Peyer's patch (tissue), 4 donors: ENCODE results near the gene ZBTB12. TPM values are rescaled to one million over a fixed set of nuclear protein-coding genes. Genes with fewer than 3 reads are reported as not detected.
"Not testable (repeated sequence)": the region's sequence is repeated elsewhere in the genome, so short reads cannot be mapped to it uniquely, and the experiment has no call there.

Experiments used
- DNase-seq, 3 donors: peaks; one replicate each; pipeline ENCODE4 v3.0.0-alpha.2; 2017 to 2019
- H3K27ac ChIP-seq, 4 donors: fragments of 200-600 bp; sonication (generic); one replicate each; pipeline ENCODE4 v1.5.1; 2016 to 2019
- H3K27me3 ChIP-seq, 2 donors: fragments of 200-600 bp; sonication (generic); one replicate each; pipeline ENCODE4 v1.5.1; 2019
- H3K36me3 ChIP-seq, 3 donors: fragments of 200-600 bp; sonication (generic); one replicate each; pipeline ENCODE4 v1.5.1; 2016 to 2019
- H3K4me1 ChIP-seq, 4 donors: fragments of 200-600 bp; sonication (generic); one replicate each; pipeline ENCODE4 v1.5.1; 2016 to 2019
- H3K4me3 ChIP-seq, 4 donors: fragments of 200-600 bp; sonication (generic); 1 replicate in 3 of 4; 2 replicates in 1 of 4; pipeline ENCODE4 v1.5.1; 2016 to 2019; ENCODE audit warnings: mild to moderate bottlenecking in 1 of 4
- H3K9me3 ChIP-seq, 4 donors: fragments of 200-600 bp; sonication (generic); one replicate each; pipeline ENCODE4 v1.5.1; 2016 to 2019; ENCODE audit warnings: mild to moderate bottlenecking in 1 of 4
- POLR2A ChIP-seq, 2 donors: fragments of 450-650 bp; IDR thresholded peaks; one replicate each; pipeline ENCODE4 v1.5.1; 2017; ENCODE audit warnings: antibody characterized with exemption in 2 of 2, mild to moderate bottlenecking in 2 of 2, moderate library complexity in 2 of 2
- total RNA-seq, 4 donors: library from RNA; depleted of rRNA; stranded (reverse); fragments of >200 nt; gene quantifications; one replicate each; pipeline ENCODE4 v1.1.0, GENCODE V29; 2016
- TF ChIP-seq, protein P1 (sequence below), 6 experiments: fragments of 450-650 bp in 4 of 6; fragments of 200-600 bp in 2 of 6; sonication (generic) in 1 of 6; IDR thresholded peaks; one replicate each; pipeline ENCODE4 v1.5.1; 2017 to 2019; ENCODE audit warnings: antibody characterized with exemption in 6 of 6, mild to moderate bottlenecking in 3 of 6, moderate library complexity in 1 of 6

ZBTB12 gene
- total RNA-seq, 4 donors from 2014 or later = 1.0 to 5.0 (median 1.9) TPM; not detected in 1

DNA sequence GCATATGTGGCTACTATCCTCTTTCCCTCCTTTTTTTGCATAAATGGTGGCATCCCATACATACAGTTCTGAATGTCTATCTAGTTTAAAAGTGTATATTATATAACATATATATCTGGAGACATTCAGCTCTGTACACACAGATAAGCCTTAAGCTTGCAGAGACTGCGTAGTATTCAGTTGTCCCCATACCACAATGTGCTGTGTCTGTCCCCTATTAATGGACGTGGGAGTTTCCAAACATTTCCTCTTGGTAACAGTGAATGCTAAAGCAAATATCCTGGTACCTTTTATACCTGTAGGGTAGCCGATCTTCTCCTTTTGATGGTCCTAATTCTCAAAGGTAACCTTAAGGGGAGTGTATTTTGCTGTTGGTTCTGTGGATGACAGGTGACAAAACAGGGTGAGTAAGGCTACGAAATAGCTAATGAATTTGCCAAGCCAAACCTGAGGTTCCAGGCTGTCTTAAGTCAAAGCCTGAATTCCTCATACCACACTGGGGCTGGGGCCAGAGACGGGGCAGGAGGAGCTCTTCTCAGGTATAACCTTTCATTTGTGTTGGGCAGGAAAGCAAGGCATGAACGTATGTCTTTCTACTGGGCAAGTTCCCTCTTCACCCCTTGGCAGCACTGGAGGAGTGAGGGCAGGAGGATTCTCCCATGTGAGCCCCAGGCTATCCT, 17.9 kb upstream of the ZBTB12 start:
- H3K36me3 ChIP-seq = no peaks in the 10 kb centered on the region
- no peak overlapping the region for H3K27ac ChIP-seq
- no peak for DNase-seq
- no peak for TF ChIP-seq POLR2A (IDR thresholded peaks at IDR 0.05)
- TF ChIP-seq, protein P1, sequence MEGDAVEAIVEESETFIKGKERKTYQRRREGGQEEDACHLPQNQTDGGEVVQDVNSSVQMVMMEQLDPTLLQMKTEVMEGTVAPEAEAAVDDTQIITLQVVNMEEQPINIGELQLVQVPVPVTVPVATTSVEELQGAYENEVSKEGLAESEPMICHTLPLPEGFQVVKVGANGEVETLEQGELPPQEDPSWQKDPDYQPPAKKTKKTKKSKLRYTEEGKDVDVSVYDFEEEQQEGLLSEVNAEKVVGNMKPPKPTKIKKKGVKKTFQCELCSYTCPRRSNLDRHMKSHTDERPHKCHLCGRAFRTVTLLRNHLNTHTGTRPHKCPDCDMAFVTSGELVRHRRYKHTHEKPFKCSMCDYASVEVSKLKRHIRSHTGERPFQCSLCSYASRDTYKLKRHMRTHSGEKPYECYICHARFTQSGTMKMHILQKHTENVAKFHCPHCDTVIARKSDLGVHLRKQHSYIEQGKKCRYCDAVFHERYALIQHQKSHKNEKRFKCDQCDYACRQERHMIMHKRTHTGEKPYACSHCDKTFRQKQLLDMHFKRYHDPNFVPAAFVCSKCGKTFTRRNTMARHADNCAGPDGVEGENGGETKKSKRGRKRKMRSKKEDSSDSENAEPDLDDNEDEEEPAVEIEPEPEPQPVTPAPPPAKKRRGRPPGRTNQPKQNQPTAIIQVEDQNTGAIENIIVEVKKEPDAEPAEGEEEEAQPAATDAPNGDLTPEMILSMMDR (IDR thresholded peaks at IDR 0.05) = no peak
- no peaks in the 10 kb centered on the region for H3K27me3 ChIP-seq
- no peaks in the 10 kb centered on the region for H3K4me1 ChIP-seq
- no peak overlapping the region for H3K4me3 ChIP-seq
- no peaks in the 10 kb centered on the region for H3K9me3 ChIP-seq

DNA sequence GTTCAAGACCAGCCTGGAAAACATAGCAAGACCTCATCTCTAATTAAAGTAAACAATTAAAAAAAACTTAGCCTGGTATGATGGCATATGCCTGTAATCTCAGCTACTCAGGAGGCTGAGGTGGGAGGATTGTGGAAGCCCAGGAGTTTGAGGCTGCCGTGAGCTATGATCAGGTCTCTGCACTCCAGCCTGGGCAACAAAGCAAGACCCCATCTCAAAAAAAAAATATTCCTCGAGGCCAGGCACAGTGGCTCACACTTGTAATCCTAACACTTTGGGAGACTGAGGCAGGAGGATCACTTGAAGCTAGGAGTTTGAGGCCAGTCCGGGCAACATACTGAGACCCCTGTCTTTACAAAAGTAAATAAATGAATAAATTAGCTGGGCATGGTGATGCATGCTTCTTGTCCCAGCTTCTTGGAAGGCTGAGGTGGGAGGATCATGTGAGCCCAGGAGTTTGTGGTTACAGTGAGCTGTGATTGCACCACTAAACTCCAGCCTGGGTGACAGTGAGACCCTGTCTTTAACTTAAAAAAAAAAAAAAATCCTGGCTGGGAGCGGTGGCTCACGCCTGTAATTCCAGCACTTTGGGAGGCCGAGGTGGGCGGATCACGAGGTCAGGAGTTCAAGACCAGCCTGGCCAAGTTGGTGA, 16.3 kb upstream of the ZBTB12 start:
- Histone ChIP-seq H3K4me3 (no peak overlapping the region), H3K9me3 (no peaks in the 10 kb centered on the region), H3K27me3 (no peaks in the 10 kb centered on the region), H3K4me1 (no peaks in the 10 kb centered on the region), H3K27ac (no peak overlapping the region), H3K36me3 (no peaks in the 10 kb centered on the region)
- TF ChIP-seq, protein P1 (IDR thresholded peaks at IDR 0.05) = no peak
- TF ChIP-seq POLR2A (IDR thresholded peaks at IDR 0.05) = no peak
- no peak for DNase-seq

DNA sequence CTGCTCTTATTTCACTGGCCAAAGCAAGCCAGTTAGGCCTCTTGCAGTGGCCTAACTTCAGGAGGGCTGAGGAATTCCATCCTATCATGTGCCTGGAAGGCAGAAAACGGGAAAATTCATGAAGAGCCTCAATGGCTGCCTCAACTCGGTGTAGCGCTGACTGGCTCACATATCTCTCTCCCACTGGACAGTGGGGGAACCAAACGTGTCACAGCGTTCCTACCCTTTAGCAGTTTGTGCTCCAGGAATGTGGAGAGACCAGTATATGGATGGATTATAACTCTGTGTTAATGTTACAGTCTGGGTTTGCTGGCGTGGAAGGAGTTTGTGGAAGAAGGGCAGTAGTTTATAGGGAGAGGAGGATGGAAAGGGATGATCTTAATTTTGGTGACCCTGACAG, 13.9 kb upstream of the ZBTB12 start:
- Histone ChIP-seq H3K36me3 (no peaks in the 10 kb centered on the region), H3K4me1 (no peaks in the 10 kb centered on the region), H3K9me3 (no peaks in the 10 kb centered on the region), H3K4me3 (no peak overlapping the region), H3K27ac (no peak overlapping the region), H3K27me3 (no peaks in the 10 kb centered on the region)
- TF ChIP-seq, protein P1 (IDR thresholded peaks at IDR 0.05) = no peak
- TF ChIP-seq POLR2A (IDR thresholded peaks at IDR 0.05) = no peak
- no peak for DNase-seq

- no peak overlapping the region for H3K27ac ChIP-seq
- no peaks in the 10 kb centered on the region for H3K9me3 ChIP-seq
- TF ChIP-seq, protein P1 (IDR thresholded peaks at IDR 0.05) = no peak
- TF ChIP-seq POLR2A (IDR thresholded peaks at IDR 0.05) = no peak
- DNase-seq = no peak
- no peaks in the 10 kb centered on the region for H3K4me1 ChIP-seq
- H3K27me3 ChIP-seq = no peaks in the 10 kb centered on the region
- H3K36me3 ChIP-seq = no peaks in the 10 kb centered on the region
- H3K4me3 ChIP-seq = no peak overlapping the region
These were observed 13.5 kb upstream of the ZBTB12 start for GRCh38 chr6:31915351-31915750.

- H3K4me1 ChIP-seq = no peaks in the 10 kb centered on the region
- no peak overlapping the region for H3K4me3 ChIP-seq
- H3K9me3 ChIP-seq = no peaks in the 10 kb centered on the region
- no peaks in the 10 kb centered on the region for H3K27me3 ChIP-seq
- H3K27ac ChIP-seq = peak overlapping the region in 1 of 4 donors; percentile 10
- TF ChIP-seq, protein P1 (IDR thresholded peaks at IDR 0.05) = no peak
- no peak for TF ChIP-seq POLR2A (IDR thresholded peaks at IDR 0.05)
- H3K36me3 ChIP-seq = no peaks in the 10 kb centered on the region
- no peak for DNase-seq
These were observed 10.1 kb upstream of the ZBTB12 start for GRCh38 chr6:31911826-31912585.

DNA sequence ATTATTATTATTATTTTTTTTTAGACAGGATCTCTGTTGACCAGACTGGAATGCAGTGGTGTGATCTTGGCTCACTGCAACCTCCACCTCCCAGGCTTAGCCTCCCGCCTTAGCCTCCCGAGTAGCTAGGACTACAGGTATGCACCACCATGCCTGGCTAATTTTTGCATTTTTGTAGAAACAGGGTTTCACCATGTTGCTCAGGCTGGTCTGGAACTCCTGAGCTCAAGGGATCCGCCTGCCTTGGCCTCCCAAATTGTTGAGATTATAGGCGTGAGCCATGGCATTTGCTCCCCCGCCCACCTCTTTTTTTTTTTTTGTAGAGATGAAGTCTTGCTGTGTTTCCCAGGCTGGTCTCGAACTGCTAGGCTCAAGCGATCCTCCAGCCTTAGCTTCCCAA, 7.4 kb upstream of the ZBTB12 start:
- not testable (repeated sequence) for H3K4me1 ChIP-seq, H3K9me3 ChIP-seq, DNase-seq, H3K4me3 ChIP-seq, H3K27ac ChIP-seq, H3K36me3 ChIP-seq, H3K27me3 ChIP-seq
